ENCODE data around the gene HS3ST5. TPM values are rescaled to one million over a fixed set of nuclear protein-coding genes. Genes with fewer than 3 reads are reported as not detected.
"Not testable (repeated sequence)": the region's sequence is repeated elsewhere in the genome, so short reads cannot be mapped to it uniquely, and the experiment has no call there.

HS3ST5 gene
- total RNA-seq, 1 donor from 2014 or later = not detected

DNA sequence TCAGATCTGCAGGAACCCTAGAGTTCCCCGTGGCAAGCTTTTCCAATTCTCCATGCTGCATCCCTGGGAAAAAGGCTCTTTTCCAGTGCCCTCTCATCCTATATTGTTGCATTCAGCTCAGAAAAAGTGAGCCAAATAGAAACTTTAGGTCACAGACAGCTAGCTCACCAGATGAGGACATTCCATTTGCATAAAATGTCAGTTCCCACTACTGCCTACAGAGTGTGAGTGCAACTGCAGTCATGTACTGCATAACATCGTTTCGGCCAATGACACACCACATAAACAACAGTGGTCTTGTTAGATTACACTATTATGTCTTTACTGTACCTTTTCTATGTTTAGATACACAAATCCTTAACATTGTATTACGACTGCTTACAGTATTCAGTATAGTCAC lies 8.6 kb downstream of the HS3ST5 start:
- DNase-seq (ENCODE audit: low read depth, low spot score) = no peak

DNA sequence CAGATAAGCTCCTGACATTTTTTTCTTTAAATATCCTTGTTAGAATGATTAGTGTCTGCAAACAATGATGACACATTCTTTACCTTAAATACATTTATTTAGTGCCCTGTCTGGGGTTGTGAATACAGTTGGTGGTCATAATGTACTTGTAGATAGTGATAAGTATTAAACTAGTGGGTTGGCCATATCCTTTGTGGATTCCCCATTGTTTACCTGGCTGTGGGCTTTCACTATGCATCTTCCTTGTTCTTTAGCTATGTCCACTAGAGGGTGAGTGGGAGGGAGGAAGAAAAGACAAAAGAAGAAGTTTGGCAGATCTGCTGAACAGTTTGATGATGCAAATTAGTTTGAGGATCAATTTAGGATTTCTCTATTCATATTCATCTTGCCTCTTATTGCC lies 15.7 kb downstream of the HS3ST5 start:
- DNase-seq (ENCODE audit: low read depth, low spot score) = no peak

DNA sequence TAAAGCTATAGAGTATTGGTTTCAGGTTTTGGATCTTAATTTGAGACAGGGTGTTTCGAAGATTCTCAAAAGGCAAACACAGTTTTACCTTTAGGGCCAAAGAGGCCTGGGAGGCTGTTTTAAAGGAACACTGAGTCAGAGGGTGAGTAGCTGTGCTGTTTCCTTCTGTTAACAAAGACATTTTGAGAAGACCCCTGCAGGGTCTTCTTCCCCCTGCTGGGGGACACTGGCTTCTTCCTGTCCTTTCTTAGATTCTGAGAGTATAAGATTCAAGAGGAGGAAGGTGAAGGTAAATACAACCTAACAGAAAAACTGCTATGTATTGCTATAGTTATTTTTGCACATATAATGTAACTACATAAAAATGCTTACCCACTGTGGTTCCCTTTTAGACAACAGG lies 19.0 kb downstream of the HS3ST5 start:
- no peak for DNase-seq (ENCODE audit: low read depth, low spot score)

DNA sequence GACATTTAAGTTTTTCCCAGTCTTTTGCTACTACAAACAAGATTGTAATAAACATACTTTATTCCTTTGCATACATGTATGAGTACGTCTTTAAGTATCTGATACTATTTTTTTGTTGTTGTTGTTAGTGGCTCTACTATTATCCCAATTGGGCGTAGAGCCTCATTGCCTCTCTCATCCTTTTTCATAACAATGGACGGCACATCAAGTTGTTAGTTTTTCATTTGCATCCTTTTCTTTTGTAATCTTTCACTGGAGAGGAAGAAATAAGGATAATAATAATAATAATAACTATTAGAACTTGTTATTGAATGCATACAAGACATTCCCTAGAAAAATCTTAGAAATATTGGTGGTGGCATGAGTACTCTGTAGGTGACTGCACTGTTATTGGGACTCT lies 23.1 kb downstream of the HS3ST5 start:
- no peak for DNase-seq (ENCODE audit: low read depth, low spot score)

DNA sequence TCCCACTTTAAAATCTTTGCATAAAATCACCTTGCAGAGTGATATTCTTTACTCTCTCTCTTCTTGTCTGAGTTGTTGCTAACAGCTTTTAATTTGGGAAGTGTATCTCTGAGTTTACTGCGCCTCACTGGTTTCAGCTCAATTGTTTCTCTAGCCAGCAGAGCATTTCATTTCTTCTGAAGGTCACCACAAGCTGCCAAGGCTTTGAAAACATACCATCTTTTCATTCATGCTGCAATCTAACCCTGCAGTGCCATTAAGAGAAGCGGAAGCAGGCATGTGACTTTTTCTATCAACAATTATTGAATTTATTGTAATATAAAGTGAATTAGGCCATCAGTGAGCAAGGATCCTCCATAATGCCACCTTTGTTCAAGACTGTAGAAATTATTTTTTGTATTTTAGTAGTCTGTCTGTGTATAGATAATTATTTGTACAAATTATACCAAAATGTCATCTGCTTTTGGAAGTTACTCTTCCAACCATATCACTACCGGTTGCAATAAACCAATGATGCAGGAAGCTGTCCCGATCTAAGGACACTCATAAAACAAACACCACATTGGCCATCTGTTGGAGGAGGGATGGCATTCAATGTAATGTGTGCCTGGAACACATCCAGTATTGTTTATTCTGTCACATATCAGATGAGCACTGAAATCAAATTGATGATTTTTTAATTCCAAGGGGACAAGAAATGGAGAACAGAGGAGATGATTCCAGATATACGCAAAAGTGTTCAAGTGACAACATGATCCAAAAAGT lies 26.8 kb downstream of the HS3ST5 start:
- no peak for DNase-seq (ENCODE audit: low read depth, low spot score)

DNA sequence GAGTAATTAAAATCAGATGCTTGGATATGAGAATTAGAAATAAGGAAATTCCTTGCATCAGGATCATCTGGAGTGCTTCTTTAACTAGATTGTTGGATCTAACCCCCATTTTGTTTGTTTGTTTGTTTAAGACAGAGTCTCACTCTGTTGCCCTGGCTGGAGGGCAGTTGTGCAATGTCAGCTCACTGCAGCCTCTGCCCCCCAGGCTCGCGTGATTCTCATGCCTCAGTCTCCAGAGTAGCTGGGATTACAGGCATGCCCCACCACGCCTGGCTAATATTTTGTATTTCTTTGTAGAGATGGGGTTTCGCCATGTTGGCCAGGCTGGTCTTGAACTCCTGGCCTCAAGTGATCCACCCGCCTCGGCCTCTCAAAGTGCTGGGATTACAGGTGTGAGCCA lies 29.0 kb downstream of the HS3ST5 start:
- not testable (repeated sequence) for DNase-seq (ENCODE audit: low read depth, low spot score)

DNA sequence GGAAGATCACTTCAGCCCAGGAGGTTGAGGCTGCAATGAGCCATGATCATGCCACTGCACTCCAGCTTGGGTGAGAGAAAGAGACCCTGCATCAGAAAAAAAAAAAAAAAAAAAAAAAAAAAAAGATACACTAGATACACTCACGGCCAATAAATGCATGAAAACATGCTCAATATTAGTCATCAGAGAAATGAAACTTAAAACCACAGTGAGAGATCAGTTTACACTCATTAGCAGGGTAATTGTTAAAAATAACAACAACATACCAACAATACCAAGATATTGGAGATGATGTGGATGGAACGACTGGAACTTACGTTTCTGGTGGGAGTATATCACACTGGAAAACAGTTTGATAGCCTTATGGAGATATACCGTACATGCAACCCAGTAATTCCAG lies 29.9 kb downstream of the HS3ST5 start:
- DNase-seq (ENCODE audit: low read depth, low spot score) = no peak

DNA sequence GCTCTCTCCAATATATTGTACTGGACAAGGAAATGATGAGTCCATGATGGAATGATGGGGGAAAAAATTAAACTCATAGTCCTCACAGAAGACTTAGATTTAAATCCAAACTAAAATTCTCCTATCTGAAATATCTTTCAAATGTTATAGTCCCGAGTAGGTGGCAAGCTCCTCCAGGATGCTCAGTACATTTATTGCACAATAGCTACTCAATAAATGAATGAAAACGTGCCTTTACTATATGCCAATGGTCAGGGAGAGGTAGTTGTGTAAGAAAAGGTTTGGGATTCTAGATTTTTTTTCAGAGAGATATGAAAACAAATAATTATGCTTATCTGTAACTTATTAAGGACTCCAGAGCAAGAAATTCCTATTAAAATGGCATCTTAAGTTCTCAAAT lies 32.8 kb downstream of the HS3ST5 start:
- no peak for DNase-seq (ENCODE audit: low read depth, low spot score)

DNA sequence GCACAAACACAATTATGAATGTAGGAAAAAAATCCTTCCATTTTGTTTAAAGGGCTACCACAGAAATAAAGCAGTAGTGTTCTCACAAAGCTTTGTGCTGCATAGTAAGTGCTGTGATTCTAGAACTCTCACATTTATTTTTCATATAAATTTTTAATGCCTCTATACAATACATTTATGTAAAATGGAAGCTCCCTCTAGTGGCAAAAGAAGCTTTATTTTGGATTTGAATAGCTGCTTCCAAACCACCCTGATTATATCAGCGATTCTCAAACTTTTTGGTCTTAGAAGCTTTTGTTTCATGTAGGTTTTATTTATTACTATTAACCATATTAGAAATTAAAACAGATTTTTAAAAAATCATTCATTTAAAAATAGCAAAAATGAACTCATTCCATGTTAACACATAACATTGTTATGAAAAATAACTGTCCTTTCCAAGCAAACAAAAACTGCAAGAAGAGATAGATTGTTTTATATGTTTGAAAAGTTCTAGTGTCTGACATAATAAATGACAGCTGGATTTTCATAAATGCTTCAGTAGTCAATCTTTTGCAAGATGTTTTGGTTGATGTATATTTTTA lies 38.4 kb downstream of the HS3ST5 start:
- no peak for DNase-seq (ENCODE audit: low read depth, low spot score)

DNA sequence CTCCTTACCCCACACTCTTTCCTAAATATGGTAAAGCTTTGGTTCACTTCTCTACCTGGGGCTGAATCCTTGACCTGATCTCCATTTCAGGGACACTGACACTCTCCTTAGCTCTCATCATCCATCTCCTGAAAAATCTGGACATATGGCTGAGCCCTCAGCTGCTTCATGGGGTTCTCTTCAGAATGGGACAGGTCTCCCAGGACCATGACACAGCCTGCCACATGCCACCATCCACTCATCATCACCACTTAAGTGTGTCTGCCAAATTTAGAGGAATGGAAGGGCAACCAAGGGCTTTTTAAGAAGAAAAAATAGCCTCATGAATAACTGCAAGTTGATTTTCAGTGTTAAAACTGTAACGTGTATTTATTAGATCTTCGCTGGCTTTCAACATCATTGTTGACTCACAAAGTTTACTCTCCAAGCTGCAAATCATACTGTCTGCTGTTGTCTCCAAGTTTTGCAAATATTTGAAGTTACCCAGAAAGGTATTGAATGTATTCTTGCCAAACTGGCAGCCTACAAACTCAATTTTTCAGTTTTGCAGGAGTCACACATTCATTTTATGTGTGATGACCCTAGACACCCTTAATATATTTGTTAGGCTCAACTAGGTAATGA lies 41.1 kb downstream of the HS3ST5 start:
- DNase-seq (ENCODE audit: low read depth, low spot score) = no peak

DNA sequence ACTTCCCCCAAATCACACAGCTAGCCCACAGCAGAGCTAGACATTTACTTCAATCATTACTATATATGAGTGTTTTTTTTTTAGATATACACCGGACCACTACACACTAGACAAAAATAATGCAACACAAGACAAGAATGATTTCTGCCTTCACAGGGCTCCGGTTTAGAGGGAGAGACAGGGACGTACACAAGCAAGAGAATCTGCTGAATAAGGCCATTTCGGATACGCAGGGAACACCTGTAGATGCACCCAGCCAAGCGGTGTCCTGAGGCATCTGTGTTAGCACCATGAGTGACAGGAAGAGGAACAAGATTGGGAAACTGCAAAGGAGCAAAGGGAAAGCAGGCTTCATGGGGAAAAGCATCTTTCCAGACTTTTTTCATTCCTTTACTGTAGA lies 45.7 kb downstream of the HS3ST5 start:
- no peak for DNase-seq (ENCODE audit: low read depth, low spot score)

DNA sequence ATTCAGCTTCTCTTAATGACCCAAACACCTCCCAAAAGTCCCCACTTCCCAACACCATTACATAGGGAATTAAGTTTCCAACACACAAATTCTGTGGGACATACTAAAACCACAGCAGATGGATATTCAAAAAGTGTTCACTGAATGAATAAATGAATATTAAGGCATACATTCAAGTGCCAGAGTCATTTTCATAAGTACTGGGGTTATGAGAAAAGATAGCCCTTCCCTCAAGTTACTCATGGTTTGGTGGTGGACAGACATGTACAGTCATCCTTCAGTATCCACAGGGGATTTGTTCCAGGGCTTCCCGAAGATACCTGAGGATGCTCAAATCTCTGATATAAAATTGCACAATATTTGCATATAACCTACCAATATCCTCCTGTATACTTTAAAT lies 50.4 kb downstream of the HS3ST5 start:
- no peak for DNase-seq (ENCODE audit: low read depth, low spot score)

DNA sequence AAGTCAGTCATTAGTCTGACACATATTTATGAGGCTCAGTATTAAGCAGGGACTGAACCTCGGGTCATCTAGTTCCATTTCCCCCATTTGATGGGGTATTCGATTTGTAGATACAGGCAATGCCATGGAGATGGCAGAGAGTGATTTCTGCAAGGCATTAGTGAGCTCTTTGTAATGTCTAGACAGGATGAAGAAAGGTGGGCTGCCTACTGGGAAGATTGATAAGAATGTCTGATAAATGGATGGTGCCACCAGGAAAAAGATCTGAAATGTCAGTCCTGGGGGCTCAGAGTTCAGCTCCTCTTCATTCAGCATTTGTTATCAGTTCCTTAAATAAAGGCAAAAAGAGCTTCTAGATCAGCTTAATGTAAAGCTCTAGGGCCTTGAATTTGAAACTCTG lies 51.4 kb downstream of the HS3ST5 start:
- no peak for DNase-seq (ENCODE audit: low read depth, low spot score)

DNA sequence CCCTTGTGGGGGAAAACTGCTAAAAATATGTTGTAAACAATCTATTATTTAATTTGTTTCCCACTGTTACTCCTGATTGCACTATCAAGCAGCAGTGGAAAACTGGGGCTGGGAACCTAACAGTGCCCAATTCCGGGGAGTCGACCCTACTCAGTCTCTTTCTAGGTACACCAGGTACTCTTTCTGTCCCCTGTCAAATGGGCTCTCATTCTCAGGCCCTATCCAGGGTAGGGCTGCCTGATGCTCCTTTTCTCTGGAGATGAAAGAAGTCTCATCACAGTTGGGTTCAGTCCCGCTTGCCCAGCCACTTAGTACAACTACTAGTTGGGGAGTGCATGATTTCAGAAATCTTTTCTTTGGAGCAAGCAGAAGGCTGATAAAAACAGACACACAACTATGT lies 52.0 kb downstream of the HS3ST5 start:
- no peak for DNase-seq (ENCODE audit: low read depth, low spot score)

DNA sequence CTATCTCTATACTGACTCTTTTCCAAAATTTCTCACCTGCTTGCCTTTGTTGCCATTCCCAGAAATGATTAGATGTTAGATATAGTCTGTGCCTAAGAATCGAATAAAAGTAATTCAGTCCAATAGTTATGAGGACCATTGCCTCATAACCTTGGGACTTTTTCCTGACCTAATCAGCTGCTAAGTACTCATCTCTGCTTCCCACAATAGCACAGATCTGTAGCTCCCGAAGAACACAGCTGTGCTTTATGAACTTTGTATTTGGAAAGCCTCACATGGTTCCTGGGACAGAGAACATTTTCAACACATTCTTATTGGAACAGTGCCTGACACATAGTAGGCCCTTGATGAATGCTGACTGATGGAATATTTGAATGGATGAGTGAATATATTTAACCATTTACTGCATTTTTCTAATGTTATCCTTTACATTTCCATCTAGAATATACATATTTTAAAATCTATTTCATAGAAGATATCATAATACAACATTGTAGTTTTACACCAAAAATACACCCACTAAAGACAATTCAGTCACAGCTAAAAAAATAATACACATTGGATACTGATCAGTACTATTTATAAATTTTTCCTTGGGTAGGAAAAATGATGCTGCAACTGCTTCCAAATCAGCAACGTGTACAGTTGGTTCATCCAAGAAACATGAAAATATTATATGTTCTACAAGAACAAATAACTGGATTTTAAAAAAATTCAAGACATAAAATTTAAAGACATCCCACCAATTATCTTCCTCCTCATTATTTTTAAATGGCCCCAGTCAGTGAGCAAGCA lies 53.9 kb downstream of the HS3ST5 start:
- DNase-seq (ENCODE audit: low read depth, low spot score) = no peak

DNA sequence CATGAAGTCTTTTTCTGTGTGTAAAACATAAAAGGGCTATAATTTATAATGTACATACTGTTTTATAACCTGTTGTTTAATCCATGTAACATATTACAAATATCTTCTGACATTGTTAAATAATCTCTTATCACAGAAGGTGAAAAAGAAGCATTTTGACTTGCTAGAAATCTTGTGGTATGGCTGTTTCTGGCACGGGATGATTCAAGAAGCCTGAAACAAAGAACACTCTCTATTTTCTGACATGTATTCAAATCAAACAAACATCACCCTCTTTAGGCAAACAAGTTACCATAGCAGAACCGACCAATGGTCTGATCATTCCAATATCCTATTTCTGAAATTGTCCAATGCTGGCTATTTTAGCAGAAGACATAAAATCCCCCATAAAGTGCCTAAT lies 55.4 kb downstream of the HS3ST5 start:
- no peak for DNase-seq (ENCODE audit: low read depth, low spot score)

DNA sequence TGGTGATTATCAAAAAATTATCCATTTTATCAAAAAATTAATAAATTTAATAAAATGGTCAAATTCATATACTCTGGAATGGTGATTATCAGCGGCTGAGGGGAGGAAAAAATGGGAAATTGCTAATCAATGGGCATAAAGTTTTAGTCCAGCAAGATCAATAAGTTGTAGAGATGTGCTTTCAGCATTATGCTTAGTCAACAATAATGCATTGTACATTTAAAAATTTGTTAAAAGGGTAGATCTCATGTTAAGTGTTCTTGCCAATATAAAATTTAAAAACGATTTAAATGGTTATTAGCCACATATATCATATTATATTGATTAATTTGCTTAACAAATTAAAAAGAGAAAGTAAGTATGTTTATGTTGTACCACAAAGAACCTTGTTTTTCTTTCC lies 56.6 kb downstream of the HS3ST5 start:
- DNase-seq (ENCODE audit: low read depth, low spot score) = no peak

DNA sequence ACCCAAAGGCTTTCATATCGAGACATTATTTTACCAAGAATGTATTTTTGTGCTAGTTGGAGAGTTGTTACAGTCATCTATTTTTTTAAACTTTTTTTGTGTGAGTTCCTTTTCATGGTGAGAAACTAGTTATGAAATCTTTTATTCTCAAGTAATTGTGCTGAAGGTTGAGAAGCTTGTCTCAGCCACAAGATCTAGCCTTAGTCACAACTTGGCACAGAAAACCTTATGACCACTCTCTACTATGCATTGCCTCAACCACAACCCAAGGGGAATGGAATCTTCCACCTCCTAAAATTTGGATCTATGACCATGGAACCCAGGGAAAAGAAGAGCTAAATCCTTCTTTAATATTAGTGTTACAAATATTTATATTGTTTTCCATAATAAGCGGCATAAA lies 58.5 kb downstream of the HS3ST5 start:
- no peak for DNase-seq (ENCODE audit: low read depth, low spot score)

DNA sequence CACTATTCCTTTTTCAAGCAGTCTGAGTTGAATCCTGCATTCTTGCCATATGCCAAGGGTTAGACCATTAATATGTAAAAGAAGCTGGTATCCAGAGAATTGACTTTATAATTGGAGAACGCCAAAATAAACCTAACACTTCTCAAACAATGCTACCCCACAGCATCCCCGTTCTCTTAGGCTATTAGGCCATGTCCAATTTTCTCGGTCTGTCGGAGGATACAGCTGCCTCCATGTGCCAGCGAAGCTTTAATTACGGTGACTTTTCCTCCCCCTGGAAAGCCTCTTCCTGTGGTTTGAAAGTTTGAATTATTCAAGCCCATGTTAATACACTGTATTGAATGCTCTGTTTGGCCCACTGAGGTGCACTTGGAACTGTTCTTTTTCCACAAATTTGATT lies 60.5 kb downstream of the HS3ST5 start:
- DNase-seq (ENCODE audit: low read depth, low spot score) = no peak

DNA sequence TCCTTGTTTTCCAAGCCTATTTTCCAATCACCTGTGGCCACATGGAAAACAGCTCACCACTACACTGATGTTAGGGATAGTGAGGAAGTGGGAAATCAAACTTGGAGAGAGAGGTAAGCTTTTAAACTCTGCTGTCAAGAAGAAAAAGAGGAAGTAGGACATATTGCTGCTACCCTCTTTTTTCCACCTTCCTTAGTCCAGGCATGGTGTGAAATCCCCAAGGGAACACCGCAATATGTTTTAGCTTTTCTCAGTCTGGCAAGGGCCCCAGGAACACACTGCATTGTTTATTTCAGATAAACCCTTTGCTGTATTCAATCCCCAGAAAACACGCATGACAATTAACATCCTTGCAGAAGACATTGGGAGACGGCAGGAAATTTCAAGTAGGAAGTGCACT lies 61.3 kb downstream of the HS3ST5 start:
- DNase-seq (ENCODE audit: low read depth, low spot score) = no peak

DNA sequence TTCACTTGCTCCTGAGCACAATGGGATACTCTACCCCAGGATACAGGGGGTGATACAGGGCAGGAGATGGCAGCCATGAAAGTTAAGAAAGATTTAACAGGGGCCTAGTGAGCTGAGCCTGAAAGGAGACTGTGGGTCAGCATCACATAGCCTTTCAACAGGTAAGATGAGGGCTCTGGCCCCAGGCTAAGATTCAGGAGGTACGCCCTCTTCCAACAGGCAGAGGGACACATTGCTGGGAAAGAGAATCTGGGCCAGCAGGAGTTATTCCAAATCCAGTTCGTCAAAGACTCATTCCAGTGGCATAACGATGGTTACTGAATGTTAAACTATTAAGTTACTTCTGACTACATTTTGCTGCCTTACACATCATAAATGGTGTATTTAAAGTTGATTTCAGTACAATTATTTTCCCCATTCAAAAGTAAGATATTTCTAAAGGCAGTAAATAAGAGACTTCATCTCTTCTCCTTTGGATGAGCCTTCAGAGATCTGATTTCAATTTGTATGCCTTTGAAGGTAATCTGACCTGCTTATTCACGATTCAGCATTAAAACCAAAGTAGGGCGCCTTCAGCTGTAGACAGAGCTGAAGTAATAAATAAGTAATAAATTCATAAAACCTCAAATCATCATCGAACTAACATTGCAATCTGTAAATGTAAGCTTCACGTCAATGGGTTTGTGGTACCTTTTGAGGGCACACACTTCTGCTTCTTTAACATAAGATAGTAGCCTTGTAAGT lies 62.4 kb downstream of the HS3ST5 start:
- no peak for DNase-seq (ENCODE audit: low read depth, low spot score)

DNA sequence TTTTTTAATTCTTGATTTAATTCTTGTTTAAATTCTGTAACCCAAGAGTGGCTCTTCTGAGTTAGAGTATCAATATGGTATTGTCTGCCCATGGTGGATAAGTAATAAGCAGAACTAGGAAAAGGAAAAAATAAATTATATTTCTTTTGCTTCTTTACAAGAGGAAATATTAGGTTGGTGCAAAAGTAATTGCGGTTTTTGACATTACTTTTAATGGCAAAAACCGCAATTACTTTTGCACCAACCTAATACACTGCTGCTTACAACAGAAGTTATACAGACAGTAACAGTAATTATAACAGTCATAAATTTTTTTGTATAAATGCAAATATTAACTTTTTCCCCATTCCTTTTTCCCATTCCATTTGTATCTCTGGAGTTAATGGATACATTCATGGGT lies 65.6 kb downstream of the HS3ST5 start:
- no peak for DNase-seq (ENCODE audit: low read depth, low spot score)

Measured in pulmonary artery endothelial cell (primary cell).